Calu3 (cell line): ENCODE results near the gene XRCC4. TPM values are rescaled to one million over a fixed set of nuclear protein-coding genes. Genes with fewer than 3 reads are reported as not detected.

Source experiments
- BruUV-seq: library from RNA; stranded (reverse); fragments of 400-500 nt; replicated peaks from 2 replicates; lab custom pipeline; 2021; lab: Mats Ljungman, UMichigan
- CTCF ChIA-PET: fragments of 300-600 bp; sonication (Branson Sonifier 250); formaldehyde crosslinking; loops from one replicate; lab custom pipeline; 2022; ENCODE audit warnings: antibody characterized with exemption; lab: Charles Lee
- DNase-seq: peaks from one replicate; pipeline ENCODE4 v3.0.0; 2022
- H3K27ac Mint-ChIP-seq: one replicate; pipeline ENCODE4 v1.8.0; 2022; ENCODE audit warnings: mixed read lengths; ENCODE audit not compliant: unreplicated experiment
- H3K27me3 Mint-ChIP-seq: one replicate; pipeline ENCODE4 v1.8.0; 2022; ENCODE audit warnings: mixed read lengths; ENCODE audit not compliant: unreplicated experiment
- H3K36me3 Mint-ChIP-seq: one replicate; pipeline ENCODE4 v1.8.0; 2022; ENCODE audit warnings: mild to moderate bottlenecking, moderate library complexity, mixed read lengths; ENCODE audit not compliant: insufficient read depth, unreplicated experiment
- H3K4me1 Mint-ChIP-seq: one replicate; pipeline ENCODE4 v1.8.0; 2022; ENCODE audit warnings: mild to moderate bottlenecking, low read depth, mixed read lengths; ENCODE audit not compliant: unreplicated experiment
- H3K4me3 Mint-ChIP-seq: one replicate; pipeline ENCODE4 v1.8.0; 2022; ENCODE audit warnings: mild to moderate bottlenecking, low read depth, moderate library complexity, mixed read lengths; ENCODE audit not compliant: unreplicated experiment
- H3K9me3 Mint-ChIP-seq: one replicate; pipeline ENCODE4 v1.8.0; 2022; ENCODE audit warnings: low read depth, mixed read lengths; ENCODE audit not compliant: unreplicated experiment
- CTCF ChIP-seq: fragments of 200-600 bp; IDR thresholded peaks from one replicate; pipeline ENCODE4 v1.8.0; 2022; ENCODE audit warnings: antibody characterized with exemption; ENCODE audit not compliant: unreplicated experiment
- intact Hi-C: fragments of 100-400 bp; cut with micrococcal nuclease; formaldehyde crosslinking; loops from one replicate; pipeline ENCODE4 v1.10.0; 2022; ENCODE audit not compliant: unreplicated experiment
- total RNA-seq: library from RNA; stranded (reverse); gene quantifications from 2 replicates; pipeline ENCODE4 v1.2.3, GENCODE V29; 2022

Gene XRCC4
- total RNA-seq, 1 experiment from 2014 or later: 25.5 TPM

- no TSS peak for BruUV-seq
- no peak overlapping the region for H3K27ac Mint-ChIP-seq
- intact Hi-C loops: loop anchor here (10.0 kb wide), 2 partner anchors 208 to 738 kb away; no protein-coding TSS in a partner anchor
- no peak overlapping the region for H3K4me3 Mint-ChIP-seq
- peaks cover 8% of the 10 kb centered on the region for H3K9me3 Mint-ChIP-seq
- CTCF ChIA-PET: no interaction called here
- no peak for DNase-seq
- H3K27me3 Mint-ChIP-seq: no peaks in the 10 kb centered on the region
- peaks cover 12% of the 10 kb centered on the region for H3K36me3 Mint-ChIP-seq
- peaks cover 27% of the 10 kb centered on the region for H3K4me1 Mint-ChIP-seq
- TF ChIP-seq CTCF: no peak
Observed at GRCh38 chr5:83092619-83093018, 15.3 kb downstream of the XRCC4 start.

GRCh38 chr5:83093692-83094091 is 16.3 kb downstream of the XRCC4 start:
- BruUV-seq: no TSS peak
- intact Hi-C loops: loop anchor here (10.0 kb wide), 2 partner anchors 209 to 739 kb away; no protein-coding TSS in a partner anchor
- TF ChIP-seq CTCF: no peak

GRCh38 chr5:83095163-83095956 is 18.0 kb downstream of the XRCC4 start:
- CTCF ChIA-PET: interaction anchor here (0.7 kb wide), 1 partner anchor 41 kb away, joined by 5 read pairs; no protein-coding TSS in a partner anchor
- BruUV-seq: no TSS peak
- Mint-ChIP-seq H3K27ac (peak overlapping the region; percentile 76), H3K9me3 (peaks cover 8% of the 10 kb centered on the region), H3K36me3 (peaks cover 12% of the 10 kb centered on the region), H3K4me3 (peak overlapping the region; percentile 76), H3K4me1 (peaks cover 34% of the 10 kb centered on the region), H3K27me3 (no peaks in the 10 kb centered on the region)
- no peak for DNase-seq
- intact Hi-C loops: loop anchor here (5.0 to 10.0 kb wide), 4 partner anchors 57 to 741 kb away; no protein-coding TSS in a partner anchor
- TF ChIP-seq CTCF: no peak

More at GRCh38 chr5:83093692-83094091, 16.3 kb downstream of the XRCC4 start:
- DNase-seq: no peak
- Mint-ChIP-seq H3K27me3 (no peaks in the 10 kb centered on the region), H3K27ac (no peak overlapping the region), H3K36me3 (peaks cover 12% of the 10 kb centered on the region), H3K9me3 (peaks cover 8% of the 10 kb centered on the region), H3K4me3 (no peak overlapping the region), H3K4me1 (peaks cover 34% of the 10 kb centered on the region)
- CTCF ChIA-PET: interaction anchor here (0.6 kb wide), 1 partner anchor 67 kb away, joined by 6 read pairs; no protein-coding TSS in a partner anchor

GRCh38 chr5:83095957-83096539 is 18.7 kb downstream of the XRCC4 start:
- DNase-seq: peak; percentile 55
- no peak for TF ChIP-seq CTCF
- Mint-ChIP-seq H3K4me3 (peak overlapping the region; percentile 76), H3K36me3 (peaks cover 12% of the 10 kb centered on the region), H3K9me3 (peaks cover 8% of the 10 kb centered on the region), H3K27ac (peak overlapping the region; percentile 76), H3K4me1 (peaks cover 34% of the 10 kb centered on the region), H3K27me3 (no peaks in the 10 kb centered on the region)
- intact Hi-C loops: loop anchor here (5.0 to 10.0 kb wide), 4 partner anchors 56 to 741 kb away; no protein-coding TSS in a partner anchor
- CTCF ChIA-PET: no interaction called here
- no TSS peak for BruUV-seq
